Measurements from ENCODE around the gene POP7.

Gene POP7

GRCh38 chr7:100688326-100688860 is 17.5 kb upstream of the POP7 start:
- no peak for ATAC-seq
- TF ChIP-seq ZC3H10 (CRISPR knock-in tag; IDR thresholded peaks at IDR 0.05) (no peak), TSHZ2 (CRISPR knock-in tag; IDR thresholded peaks at IDR 0.05) (no peak), POU6F1 (CRISPR knock-in tag; IDR thresholded peaks at IDR 0.05; ENCODE audit: borderline replicate concordance, low read depth) (no peak), ZNF565 (CRISPR knock-in tag; conservative IDR thresholded peaks at IDR 0.05; ENCODE audit: low read depth) (no peak), ZNF70 (CRISPR knock-in tag; IDR thresholded peaks at IDR 0.05) (no peak), RARB (CRISPR knock-in tag; IDR thresholded peaks at IDR 0.05) (no peak), PPARA (CRISPR knock-in tag; IDR thresholded peaks at IDR 0.05; ENCODE audit: borderline replicate concordance) (no peak)

GRCh38 chr7:100689230-100690135 is 16.4 kb upstream of the POP7 start:
- TF ChIP-seq BACH2 (CRISPR knock-in tag; IDR thresholded peaks at IDR 0.05; ENCODE audit: borderline replicate concordance) = no peak
- TF ChIP-seq ZNF565 (CRISPR knock-in tag; conservative IDR thresholded peaks at IDR 0.05; ENCODE audit: low read depth) = no peak
- TF ChIP-seq PATZ1 (CRISPR knock-in tag; IDR thresholded peaks at IDR 0.05; ENCODE audit: borderline replicate concordance) = no peak
- TF ChIP-seq ZNF8 (CRISPR knock-in tag; IDR thresholded peaks at IDR 0.05) = no peak
- no peak for TF ChIP-seq RARB (CRISPR knock-in tag; IDR thresholded peaks at IDR 0.05)
- no peak for TF ChIP-seq ISL1 (CRISPR knock-in tag; IDR thresholded peaks at IDR 0.05)
- TF ChIP-seq TOX (CRISPR knock-in tag; IDR thresholded peaks at IDR 0.05; ENCODE audit: borderline replicate concordance) = no peak
- TF ChIP-seq SNAI2 (CRISPR knock-in tag; IDR thresholded peaks at IDR 0.05) = no peak
- no peak for TF ChIP-seq CSRNP3 (CRISPR knock-in tag; IDR thresholded peaks at IDR 0.05)
- TF ChIP-seq TCF4 (CRISPR knock-in tag; IDR thresholded peaks at IDR 0.05; ENCODE audit: borderline replicate concordance) = no peak
- no peak for TF ChIP-seq POU6F1 (CRISPR knock-in tag; IDR thresholded peaks at IDR 0.05; ENCODE audit: borderline replicate concordance, low read depth)
- no peak for TF ChIP-seq ZC3H10 (CRISPR knock-in tag; IDR thresholded peaks at IDR 0.05)
- TF ChIP-seq ESRRG (CRISPR knock-in tag; IDR thresholded peaks at IDR 0.05) = no peak
- TF ChIP-seq ARNTL (CRISPR knock-in tag; IDR thresholded peaks at IDR 0.05; ENCODE audit: borderline replicate concordance, low read depth) = no peak
- no peak for TF ChIP-seq OSR1 (CRISPR knock-in tag; IDR thresholded peaks at IDR 0.05)
- TF ChIP-seq TSHZ2 (CRISPR knock-in tag; IDR thresholded peaks at IDR 0.05) = no peak
- TF ChIP-seq CSDC2 (CRISPR knock-in tag; IDR thresholded peaks at IDR 0.05) = no peak
- no peak for TF ChIP-seq GLIS3 (CRISPR knock-in tag; IDR thresholded peaks at IDR 0.05)
- TF ChIP-seq ZFP30 (CRISPR knock-in tag; IDR thresholded peaks at IDR 0.05) = no peak
- ATAC-seq = no peak
